K562 (cell line): ENCODE results near the gene INCENP. TPM values are rescaled to one million over a fixed set of nuclear protein-coding genes. Genes with fewer than 3 reads are reported as not detected.

ENCODE experiments used
- BHLHE40 ChIP-seq: IDR thresholded peaks from 2 replicates; pipeline ENCODE4 v1.6.1; 2011; ENCODE audit warnings: low read length, improper control_type of control experiment
- HDAC2 ChIP-seq: fragments of 450-650 bp; IDR thresholded peaks from 2 replicates; pipeline ENCODE4 v1.6.1; 2016; ENCODE audit warnings: mild to moderate bottlenecking
- MAFF ChIP-seq: IDR thresholded peaks from 2 replicates; pipeline ENCODE4 v1.6.1; 2012; ENCODE audit warnings: low read length, improper control_type of control experiment
- MED1 ChIP-seq: sonication (generic); formaldehyde crosslinking; IDR thresholded peaks from 2 replicates; pipeline ENCODE4 v1.8.1; 2023; ENCODE audit warnings: missing genetic modification reagents, borderline replicate concordance
- POLR2G ChIP-seq: fragments of 200-400 bp; formaldehyde crosslinking; IDR thresholded peaks from 2 replicates; pipeline ENCODE4 v1.6.1; 2017; ENCODE audit warnings: low read depth, mild to moderate bottlenecking, antibody characterized with exemption, low read length, moderate library complexity
- ZNF324 ChIP-seq: fragments of 250-450 bp; sonication (Bioruptor Pico); IDR thresholded peaks from 2 replicates; pipeline ENCODE4 v1.4.0; 2020; ENCODE audit warnings: mild to moderate bottlenecking
- polyA plus RNA-seq, 8 experiments: library from polyadenylated mRNA; depleted of rRNA in 4 of 8; stranded (reverse) in 5 of 8; unstranded in 3 of 8; fragments of >200 nt; fragmentation: Nextera tagmentation in 2 of 8; fragmentation: Illumina TruSeq in 1 of 8; extraction: Ambion mirVana in 2 of 8; extraction: Trizol in 1 of 8; gene quantifications; 2 replicates each; pipeline versions ENCODE4 v1.2.1 to v1.2.3, GENCODE V29; 2011 to 2014; ENCODE audit warnings: inconsistent platforms in 1 of 8, missing spikeins in 1 of 8
- total RNA-seq, 7 experiments: library from RNA; depleted of rRNA in 6 of 7; stranded (reverse); fragments of >200 nt in 6 of 7; fragmentation: Illumina TruSeq in 2 of 7; extraction: Trizol in 2 of 7; gene quantifications; 2 replicates each; pipeline versions ENCODE4 v1.2.1 to v1.2.3, GENCODE V29; 2011 to 2021; ENCODE audit warnings: low replicate concordance in 1 of 7
- TF ChIP-seq, protein P1 (sequence below): fragments of 250-450 bp; sonication (Bioruptor Pico); IDR thresholded peaks from 2 replicates; pipeline ENCODE4 v1.4.0; 2020; ENCODE audit warnings: mild to moderate bottlenecking, moderate library complexity
- TF ChIP-seq, protein P2 (sequence below): fragments of 250-450 bp; sonication (Bioruptor Pico); IDR thresholded peaks from 2 replicates; pipeline ENCODE4 v1.8.0; 2022; ENCODE audit warnings: inconsistent platforms, mild to moderate bottlenecking, moderate library complexity, borderline replicate concordance

INCENP gene
- total and polyA plus RNA-seq, 9 of the 15 experiments (the other 6 are each of a cell fraction or from before 2014, with no cell fraction given), result 1.1 to 97.9 (median 28.2) TPM

DNA sequence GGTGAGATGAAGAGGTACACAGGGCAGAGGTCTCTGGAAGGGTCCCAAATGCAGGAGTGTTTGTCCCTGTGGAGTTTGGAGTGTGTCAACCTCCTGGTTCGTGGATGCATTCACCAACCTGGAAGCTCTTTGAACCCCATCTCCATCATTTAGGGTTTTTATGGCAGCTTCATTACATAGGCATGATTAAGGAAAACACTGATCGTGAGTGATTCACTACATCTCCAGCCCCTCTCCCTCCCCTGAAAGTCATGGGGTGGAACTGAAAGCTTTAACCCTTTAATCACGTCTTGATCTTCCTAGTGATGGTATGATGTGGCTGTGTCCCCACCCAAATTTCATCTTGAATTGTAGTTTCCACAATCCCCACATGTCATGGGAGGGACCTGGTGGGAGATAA lies 19.8 kb upstream of the INCENP start (continued):
- TF ChIP-seq, protein P1, sequence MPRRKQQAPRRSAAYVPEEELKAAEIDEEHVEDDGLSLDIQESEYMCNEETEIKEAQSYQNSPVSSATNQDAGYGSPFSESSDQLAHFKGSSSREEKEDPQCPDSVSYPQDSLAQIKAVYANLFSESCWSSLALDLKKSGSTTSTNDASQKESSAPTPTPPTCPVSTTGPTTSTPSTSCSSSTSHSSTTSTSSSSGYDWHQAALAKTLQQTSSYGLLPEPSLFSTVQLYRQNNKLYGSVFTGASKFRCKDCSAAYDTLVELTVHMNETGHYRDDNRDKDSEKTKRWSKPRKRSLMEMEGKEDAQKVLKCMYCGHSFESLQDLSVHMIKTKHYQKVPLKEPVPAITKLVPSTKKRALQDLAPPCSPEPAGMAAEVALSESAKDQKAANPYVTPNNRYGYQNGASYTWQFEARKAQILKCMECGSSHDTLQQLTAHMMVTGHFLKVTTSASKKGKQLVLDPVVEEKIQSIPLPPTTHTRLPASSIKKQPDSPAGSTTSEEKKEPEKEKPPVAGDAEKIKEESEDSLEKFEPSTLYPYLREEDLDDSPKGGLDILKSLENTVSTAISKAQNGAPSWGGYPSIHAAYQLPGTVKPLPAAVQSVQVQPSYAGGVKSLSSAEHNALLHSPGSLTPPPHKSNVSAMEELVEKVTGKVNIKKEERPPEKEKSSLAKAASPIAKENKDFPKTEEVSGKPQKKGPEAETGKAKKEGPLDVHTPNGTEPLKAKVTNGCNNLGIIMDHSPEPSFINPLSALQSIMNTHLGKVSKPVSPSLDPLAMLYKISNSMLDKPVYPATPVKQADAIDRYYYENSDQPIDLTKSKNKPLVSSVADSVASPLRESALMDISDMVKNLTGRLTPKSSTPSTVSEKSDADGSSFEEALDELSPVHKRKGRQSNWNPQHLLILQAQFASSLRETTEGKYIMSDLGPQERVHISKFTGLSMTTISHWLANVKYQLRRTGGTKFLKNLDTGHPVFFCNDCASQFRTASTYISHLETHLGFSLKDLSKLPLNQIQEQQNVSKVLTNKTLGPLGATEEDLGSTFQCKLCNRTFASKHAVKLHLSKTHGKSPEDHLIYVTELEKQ (CRISPR knock-in tag), result no peak
- TF ChIP-seq MAFF (no peak), BHLHE40 (no peak), ZNF324 (CRISPR knock-in tag) (no peak), MED1 (CRISPR knock-in tag) (no peak), HDAC2 (no peak), POLR2G (no peak)
- TF ChIP-seq, protein P2, sequence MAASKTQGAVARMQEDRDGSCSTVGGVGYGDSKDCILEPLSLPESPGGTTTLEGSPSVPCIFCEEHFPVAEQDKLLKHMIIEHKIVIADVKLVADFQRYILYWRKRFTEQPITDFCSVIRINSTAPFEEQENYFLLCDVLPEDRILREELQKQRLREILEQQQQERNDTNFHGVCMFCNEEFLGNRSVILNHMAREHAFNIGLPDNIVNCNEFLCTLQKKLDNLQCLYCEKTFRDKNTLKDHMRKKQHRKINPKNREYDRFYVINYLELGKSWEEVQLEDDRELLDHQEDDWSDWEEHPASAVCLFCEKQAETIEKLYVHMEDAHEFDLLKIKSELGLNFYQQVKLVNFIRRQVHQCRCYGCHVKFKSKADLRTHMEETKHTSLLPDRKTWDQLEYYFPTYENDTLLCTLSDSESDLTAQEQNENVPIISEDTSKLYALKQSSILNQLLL (CRISPR knock-in tag), result no peak
